Activated T-helper 17 cell treated with anti-CD3 and anti-CD28 coated beads, Interleukin-2, amount 50 U/mL, for 72 hours (primary cell): ENCODE results near the gene SUCLG2. TPM values are rescaled to one million over a fixed set of nuclear protein-coding genes. Genes with fewer than 3 reads are reported as not detected.
"Not testable (repeated sequence)": the region's sequence is repeated elsewhere in the genome, so short reads cannot be mapped to it uniquely, and the experiment has no call there.

ENCODE experiments used
- ATAC-seq: fragments of 150-1000 bp; cut with Tn5 transposase; replicated peaks from 2 replicates; pipeline ENCODE4 v1.10.0; 2021; ENCODE audit warnings: mild to moderate bottlenecking, moderate library complexity
- H3K27ac Mint-ChIP-seq: one replicate; pipeline ENCODE4 v1.8.0; 2022; ENCODE audit warnings: mixed read lengths
- H3K27me3 Mint-ChIP-seq: one replicate; pipeline ENCODE4 v1.8.0; 2022; ENCODE audit warnings: mixed read lengths
- H3K36me3 Mint-ChIP-seq: one replicate; pipeline ENCODE4 v1.8.0; 2022; ENCODE audit warnings: low read depth, mild to moderate bottlenecking, mixed read lengths
- H3K4me1 Mint-ChIP-seq: one replicate; pipeline ENCODE4 v1.8.0; 2022; ENCODE audit warnings: mixed read lengths
- H3K4me3 Mint-ChIP-seq: one replicate; pipeline ENCODE4 v1.8.0; 2022; ENCODE audit warnings: mild to moderate bottlenecking, mixed read lengths
- H3K9me3 Mint-ChIP-seq: one replicate; pipeline ENCODE4 v1.8.0; 2022; ENCODE audit warnings: mixed read lengths
- total RNA-seq, 2 donors: library from RNA; stranded (reverse); gene quantifications; one replicate each; pipeline ENCODE4 v1.2.3, GENCODE V29; 2022

SUCLG2 gene
- total RNA-seq, 2 donors from 2014 or later = 34.3 to 42.5 TPM

GRCh38 chr3:67540198-67540894, 114.1 kb downstream of the SUCLG2 start:
- H3K4me3 Mint-ChIP-seq = no peak overlapping the region
- no peaks in the 10 kb centered on the region for H3K27me3 Mint-ChIP-seq
- H3K36me3 Mint-ChIP-seq = peaks cover 27% of the 10 kb centered on the region
- peaks cover 21% of the 10 kb centered on the region for H3K9me3 Mint-ChIP-seq
- peaks cover 15% of the 10 kb centered on the region for H3K4me1 Mint-ChIP-seq
- no peak for ATAC-seq
- no peak overlapping the region for H3K27ac Mint-ChIP-seq

- ATAC-seq, H3K27me3 Mint-ChIP-seq, H3K4me1 Mint-ChIP-seq, H3K27ac Mint-ChIP-seq, H3K4me3 Mint-ChIP-seq: not testable (repeated sequence)
- H3K9me3 Mint-ChIP-seq = peaks cover 21% of the 10 kb centered on the region
- H3K36me3 Mint-ChIP-seq = peaks cover 12% of the 10 kb centered on the region
Observed at GRCh38 chr3:67537203-67537602, 117.2 kb downstream of the SUCLG2 start.

- Mint-ChIP-seq H3K9me3 (peaks cover 15% of the 10 kb centered on the region), H3K4me3 (no peak overlapping the region), H3K27ac (no peak overlapping the region), H3K36me3 (peaks cover 4% of the 10 kb centered on the region), H3K4me1 (peaks cover 15% of the 10 kb centered on the region), H3K27me3 (no peaks in the 10 kb centered on the region)
- ATAC-seq = no peak
Observed at GRCh38 chr3:67535006-67535405, 119.4 kb downstream of the SUCLG2 start.

GRCh38 chr3:67534594-67534993, 119.8 kb downstream of the SUCLG2 start:
- ATAC-seq = no peak
- Mint-ChIP-seq H3K27ac (no peak overlapping the region), H3K9me3 (peaks cover 11% of the 10 kb centered on the region), H3K27me3 (no peaks in the 10 kb centered on the region), H3K36me3 (peaks cover under 1% of the 10 kb centered on the region), H3K4me3 (no peak overlapping the region), H3K4me1 (peaks cover 10% of the 10 kb centered on the region)

GRCh38 chr3:67531181-67532101, 123.0 kb downstream of the SUCLG2 start:
- peaks cover 15% of the 10 kb centered on the region for H3K4me1 Mint-ChIP-seq
- H3K27me3 Mint-ChIP-seq = no peaks in the 10 kb centered on the region
- no peak overlapping the region for H3K27ac Mint-ChIP-seq
- H3K9me3 Mint-ChIP-seq = no peaks in the 10 kb centered on the region
- no peak for ATAC-seq
- H3K36me3 Mint-ChIP-seq = peaks cover 29% of the 10 kb centered on the region
- H3K4me3 Mint-ChIP-seq = no peak overlapping the region

GRCh38 chr3:67529915-67530314, 124.5 kb downstream of the SUCLG2 start:
- ATAC-seq = no peak
- peaks cover 44% of the 10 kb centered on the region for H3K36me3 Mint-ChIP-seq
- peaks cover 12% of the 10 kb centered on the region for H3K4me1 Mint-ChIP-seq
- no peak overlapping the region for H3K4me3 Mint-ChIP-seq
- H3K27ac Mint-ChIP-seq = no peak overlapping the region
- no peaks in the 10 kb centered on the region for H3K27me3 Mint-ChIP-seq
- no peaks in the 10 kb centered on the region for H3K9me3 Mint-ChIP-seq

- ATAC-seq = no peak
- peaks cover 11% of the 10 kb centered on the region for H3K4me1 Mint-ChIP-seq
- no peak overlapping the region for H3K4me3 Mint-ChIP-seq
- H3K9me3 Mint-ChIP-seq = no peaks in the 10 kb centered on the region
- no peaks in the 10 kb centered on the region for H3K27me3 Mint-ChIP-seq
- H3K36me3 Mint-ChIP-seq = peaks cover 50% of the 10 kb centered on the region
- peak overlapping the region; percentile 28 for H3K27ac Mint-ChIP-seq
Observed at GRCh38 chr3:67529337-67529736, 125.1 kb downstream of the SUCLG2 start.

- peaks cover 58% of the 10 kb centered on the region for H3K36me3 Mint-ChIP-seq
- no peak overlapping the region for H3K4me3 Mint-ChIP-seq
- no peaks in the 10 kb centered on the region for H3K9me3 Mint-ChIP-seq
- H3K27me3 Mint-ChIP-seq = no peaks in the 10 kb centered on the region
- peaks cover 7% of the 10 kb centered on the region for H3K4me1 Mint-ChIP-seq
- no peak for ATAC-seq
- H3K27ac Mint-ChIP-seq = no peak overlapping the region
Observed at GRCh38 chr3:67526246-67526645, 128.2 kb downstream of the SUCLG2 start.

- Mint-ChIP-seq H3K27ac (no peak overlapping the region), H3K4me3 (no peak overlapping the region), H3K27me3 (no peaks in the 10 kb centered on the region), H3K36me3 (peaks cover 77% of the 10 kb centered on the region), H3K4me1 (peaks cover 6% of the 10 kb centered on the region), H3K9me3 (no peaks in the 10 kb centered on the region)
- no peak for ATAC-seq
Observed at GRCh38 chr3:67524046-67524445, 130.4 kb downstream of the SUCLG2 start.

- no peak for ATAC-seq
- peaks cover 76% of the 10 kb centered on the region for H3K36me3 Mint-ChIP-seq
Observed at GRCh38 chr3:67522081-67522480, 132.3 kb downstream of the SUCLG2 start.

GRCh38 chr3:67521053-67521646, 133.3 kb downstream of the SUCLG2 start:
- H3K27ac Mint-ChIP-seq = no peak overlapping the region
- H3K36me3 Mint-ChIP-seq = peaks cover 76% of the 10 kb centered on the region
- no peaks in the 10 kb centered on the region for H3K27me3 Mint-ChIP-seq
- H3K9me3 Mint-ChIP-seq = no peaks in the 10 kb centered on the region
- no peaks in the 10 kb centered on the region for H3K4me1 Mint-ChIP-seq
- no peak for ATAC-seq
- H3K4me3 Mint-ChIP-seq = no peak overlapping the region

More at GRCh38 chr3:67522081-67522480, 132.3 kb downstream of the SUCLG2 start:
- no peak overlapping the region for H3K27ac Mint-ChIP-seq
- no peaks in the 10 kb centered on the region for H3K9me3 Mint-ChIP-seq
- no peak overlapping the region for H3K4me3 Mint-ChIP-seq
- H3K27me3 Mint-ChIP-seq = no peaks in the 10 kb centered on the region
- no peaks in the 10 kb centered on the region for H3K4me1 Mint-ChIP-seq

GRCh38 chr3:67518236-67518635, 136.2 kb downstream of the SUCLG2 start:
- H3K27ac Mint-ChIP-seq = no peak overlapping the region
- peaks cover 82% of the 10 kb centered on the region for H3K36me3 Mint-ChIP-seq
- no peaks in the 10 kb centered on the region for H3K27me3 Mint-ChIP-seq
- no peaks in the 10 kb centered on the region for H3K4me1 Mint-ChIP-seq
- no peak for ATAC-seq
- no peak overlapping the region for H3K4me3 Mint-ChIP-seq
- H3K9me3 Mint-ChIP-seq = no peaks in the 10 kb centered on the region

GRCh38 chr3:67517781-67518180, 136.6 kb downstream of the SUCLG2 start:
- no peak overlapping the region for H3K27ac Mint-ChIP-seq
- no peaks in the 10 kb centered on the region for H3K27me3 Mint-ChIP-seq
- no peaks in the 10 kb centered on the region for H3K9me3 Mint-ChIP-seq
- no peak overlapping the region for H3K4me3 Mint-ChIP-seq
- no peak for ATAC-seq
- H3K4me1 Mint-ChIP-seq = no peaks in the 10 kb centered on the region
- peaks cover 87% of the 10 kb centered on the region for H3K36me3 Mint-ChIP-seq

- Mint-ChIP-seq H3K4me1 (no peaks in the 10 kb centered on the region), H3K4me3 (no peak overlapping the region), H3K27ac (no peak overlapping the region), H3K27me3 (no peaks in the 10 kb centered on the region), H3K36me3 (peaks cover 88% of the 10 kb centered on the region), H3K9me3 (no peaks in the 10 kb centered on the region)
- ATAC-seq = no peak
Observed at GRCh38 chr3:67516496-67516895, 137.9 kb downstream of the SUCLG2 start.
